ENCODE data around the gene SAPCD1. TPM values are rescaled to one million over a fixed set of nuclear protein-coding genes. Genes with fewer than 3 reads are reported as not detected.
"Not testable (repeated sequence)": the region's sequence is repeated elsewhere in the genome, so short reads cannot be mapped to it uniquely, and the experiment has no call there.

Gene SAPCD1
- total and polyA plus RNA-seq, 2 experiments from 2014 or later, result 2.1 to 11.6 TPM

DNA sequence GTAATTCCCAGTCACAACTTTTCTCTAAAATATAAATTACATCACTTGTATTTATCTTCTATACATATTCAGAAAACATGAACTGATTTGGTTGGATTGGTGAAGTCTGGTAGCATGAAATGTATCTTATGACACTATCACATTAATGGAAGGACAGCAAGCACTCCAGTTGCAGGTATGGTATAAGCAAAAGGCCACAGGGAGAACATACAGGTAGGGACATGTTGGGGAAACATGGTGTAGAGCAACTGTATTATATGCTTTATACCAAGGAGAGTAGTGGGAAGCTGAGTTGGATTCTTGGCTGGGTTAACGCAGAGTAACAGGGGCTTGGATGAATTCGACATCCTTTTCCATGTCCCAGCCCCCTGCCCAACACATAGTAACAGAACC, 34.5 kb downstream of the SAPCD1 start:
- Histone ChIP-seq H3K9me3 (ENCODE audit: low read depth) (no peaks in the 10 kb centered on the region), H3K36me3 (peaks cover 3% of the 10 kb centered on the region), H3K27ac (peak overlapping the region; percentile 28), H3K4me3 (no peak overlapping the region), H3K27me3 (no peaks in the 10 kb centered on the region), H3K4me1 (ENCODE audit: low read depth) (peaks cover 7% of the 10 kb centered on the region)
- DNase-seq (ENCODE audit: low read depth in 1 of 2, low spot score in 1 of 2), result no peak
- TF ChIP-seq, protein P1, sequence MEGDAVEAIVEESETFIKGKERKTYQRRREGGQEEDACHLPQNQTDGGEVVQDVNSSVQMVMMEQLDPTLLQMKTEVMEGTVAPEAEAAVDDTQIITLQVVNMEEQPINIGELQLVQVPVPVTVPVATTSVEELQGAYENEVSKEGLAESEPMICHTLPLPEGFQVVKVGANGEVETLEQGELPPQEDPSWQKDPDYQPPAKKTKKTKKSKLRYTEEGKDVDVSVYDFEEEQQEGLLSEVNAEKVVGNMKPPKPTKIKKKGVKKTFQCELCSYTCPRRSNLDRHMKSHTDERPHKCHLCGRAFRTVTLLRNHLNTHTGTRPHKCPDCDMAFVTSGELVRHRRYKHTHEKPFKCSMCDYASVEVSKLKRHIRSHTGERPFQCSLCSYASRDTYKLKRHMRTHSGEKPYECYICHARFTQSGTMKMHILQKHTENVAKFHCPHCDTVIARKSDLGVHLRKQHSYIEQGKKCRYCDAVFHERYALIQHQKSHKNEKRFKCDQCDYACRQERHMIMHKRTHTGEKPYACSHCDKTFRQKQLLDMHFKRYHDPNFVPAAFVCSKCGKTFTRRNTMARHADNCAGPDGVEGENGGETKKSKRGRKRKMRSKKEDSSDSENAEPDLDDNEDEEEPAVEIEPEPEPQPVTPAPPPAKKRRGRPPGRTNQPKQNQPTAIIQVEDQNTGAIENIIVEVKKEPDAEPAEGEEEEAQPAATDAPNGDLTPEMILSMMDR (IDR thresholded peaks at IDR 0.05; ENCODE audit: low read depth, low read length), result no peak

DNA sequence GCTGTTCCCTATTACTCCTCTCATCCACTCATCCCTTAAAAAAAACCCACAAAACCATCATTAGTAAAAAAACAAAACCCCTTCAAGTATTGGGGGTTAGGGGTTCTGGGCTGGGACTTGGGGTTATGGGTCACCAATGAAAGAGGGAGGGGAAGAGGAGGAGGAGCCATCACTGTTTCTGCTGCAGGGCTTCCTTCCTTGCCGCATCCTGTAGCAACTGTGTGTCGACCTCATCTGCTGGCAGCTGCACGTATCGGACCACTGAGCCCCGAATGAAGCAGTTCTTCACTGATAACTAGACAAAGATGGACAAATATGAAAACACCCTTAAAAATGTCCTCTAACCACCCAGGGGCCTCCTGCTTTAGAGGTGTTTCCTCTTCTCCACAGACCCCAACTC, 35.1 kb downstream of the SAPCD1 start:
- Histone ChIP-seq H3K9me3 (ENCODE audit: low read depth) (no peaks in the 10 kb centered on the region), H3K4me1 (ENCODE audit: low read depth) (peaks cover 7% of the 10 kb centered on the region), H3K36me3 (no peaks in the 10 kb centered on the region), H3K27ac (peak overlapping the region; percentile 28), H3K27me3 (no peaks in the 10 kb centered on the region), H3K4me3 (no peak overlapping the region)
- no peak for DNase-seq (ENCODE audit: low read depth in 1 of 2, low spot score in 1 of 2)
- TF ChIP-seq, protein P1 (IDR thresholded peaks at IDR 0.05; ENCODE audit: low read depth, low read length), result no peak

DNA sequence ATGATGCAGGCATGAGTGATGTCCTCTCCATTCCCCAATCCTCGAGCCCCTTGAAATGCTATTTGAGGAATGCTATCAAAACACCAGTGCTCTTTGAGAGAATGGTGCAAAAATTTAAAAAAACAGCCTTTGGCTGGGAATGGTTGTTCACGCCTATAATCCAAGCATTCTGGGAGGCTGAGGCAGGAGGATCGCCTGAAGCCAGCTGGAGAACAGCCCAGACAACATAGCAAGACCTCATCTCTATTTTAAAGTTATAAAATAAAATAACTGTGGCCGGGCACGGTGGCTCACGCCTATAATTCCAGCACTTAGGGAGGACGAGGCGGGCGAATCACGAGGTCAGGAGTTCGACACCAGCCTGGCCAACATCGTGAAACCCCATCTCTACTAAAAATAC, 37.3 kb downstream of the SAPCD1 start:
- TF ChIP-seq, protein P1 (IDR thresholded peaks at IDR 0.05; ENCODE audit: low read depth, low read length), result no peak
- DNase-seq (ENCODE audit: low read depth in 1 of 2, low spot score in 1 of 2), result no peak
- H3K9me3 ChIP-seq (ENCODE audit: low read depth), result no peaks in the 10 kb centered on the region
- H3K27ac ChIP-seq, result no peak overlapping the region
- H3K36me3 ChIP-seq, result no peaks in the 10 kb centered on the region
- peaks cover 3% of the 10 kb centered on the region for H3K4me1 ChIP-seq (ENCODE audit: low read depth)
- no peak overlapping the region for H3K4me3 ChIP-seq
- H3K27me3 ChIP-seq, result no peaks in the 10 kb centered on the region

DNA sequence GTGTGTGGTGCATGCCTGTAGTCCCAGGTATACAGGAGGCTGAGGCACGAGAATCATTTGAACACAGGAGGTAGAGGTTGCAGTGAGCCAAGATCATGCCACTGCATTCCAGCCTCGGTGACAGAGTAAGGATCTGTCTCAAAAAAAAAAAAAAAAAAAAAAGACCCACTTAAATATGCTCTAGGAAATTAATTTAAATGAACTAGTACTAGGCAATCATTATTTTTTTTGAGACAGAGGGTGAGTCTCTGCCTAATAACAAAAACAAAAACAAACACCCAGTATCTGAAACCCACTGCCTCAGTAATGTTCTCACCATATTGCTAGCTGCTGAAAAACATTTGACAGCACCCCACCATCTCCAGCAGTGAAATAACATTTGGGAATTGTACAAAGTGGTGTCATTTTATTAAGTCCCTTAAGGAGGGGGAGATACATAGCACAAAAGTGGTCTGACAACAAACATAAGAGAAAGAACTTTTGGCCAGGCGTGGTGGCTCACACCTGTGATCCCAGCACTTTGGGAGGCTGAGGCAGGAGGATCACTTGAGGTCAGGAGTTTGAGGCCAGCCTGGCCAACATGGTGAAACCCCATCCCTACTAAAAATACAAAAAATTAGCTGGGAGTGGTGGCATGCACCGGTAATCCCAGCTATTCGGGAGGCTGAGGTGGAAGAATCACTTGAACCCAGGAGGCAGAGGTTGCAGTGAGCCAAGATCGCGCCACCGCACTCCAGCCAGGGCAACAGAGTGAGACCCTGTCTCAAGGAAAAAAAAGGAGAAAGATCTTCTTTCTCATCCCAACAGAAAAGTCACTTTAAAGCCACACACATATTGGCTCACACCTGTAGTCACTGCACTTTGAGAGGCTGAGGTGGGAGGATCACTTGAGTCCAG, 38.8 kb downstream of the SAPCD1 start:
- not testable (repeated sequence) for H3K4me3 ChIP-seq; H3K9me3 ChIP-seq (ENCODE audit: low read depth); H3K27ac ChIP-seq; H3K27me3 ChIP-seq; H3K4me1 ChIP-seq (ENCODE audit: low read depth); DNase-seq (ENCODE audit: low read depth in 1 of 2, low spot score in 1 of 2); H3K36me3 ChIP-seq

DNA sequence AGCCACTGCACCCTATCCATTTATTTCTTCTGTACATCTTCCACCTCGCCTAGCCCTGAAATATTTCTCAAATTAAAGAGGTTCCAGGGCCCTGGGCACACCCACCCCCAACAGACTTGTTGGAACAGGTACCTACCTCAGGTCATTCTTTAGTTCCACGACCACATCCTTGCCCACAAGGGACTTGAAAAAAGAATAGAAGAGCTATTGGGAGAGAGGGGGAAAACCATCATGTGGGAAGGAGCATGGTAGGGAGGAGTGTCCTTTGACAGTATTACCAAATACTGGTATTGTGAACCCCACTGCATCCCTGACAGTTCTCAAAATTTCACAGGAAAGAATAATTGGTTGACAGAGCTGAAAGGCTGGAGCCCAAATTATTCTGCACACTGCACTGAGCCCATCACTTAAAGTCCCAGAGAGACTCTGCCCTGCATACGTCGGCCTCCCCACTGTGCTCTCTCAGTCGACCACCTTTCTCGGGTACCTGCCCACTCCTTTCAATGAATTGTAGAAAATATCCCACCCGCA, 43.5 kb downstream of the SAPCD1 start:
- Histone ChIP-seq H3K36me3 (no peaks in the 10 kb centered on the region), H3K4me1 (ENCODE audit: low read depth) (peaks cover 9% of the 10 kb centered on the region), H3K27me3 (no peaks in the 10 kb centered on the region), H3K9me3 (ENCODE audit: low read depth) (no peaks in the 10 kb centered on the region), H3K27ac (peak overlapping the region; percentile 92), H3K4me3 (peak overlapping the region; percentile 92)
- TF ChIP-seq, protein P1 (IDR thresholded peaks at IDR 0.05; ENCODE audit: low read depth, low read length), result no peak
- DNase-seq (ENCODE audit: low read depth in 1 of 2, low spot score in 1 of 2), result no peak
